IPS DF 4.7 (cell line): ENCODE results near the gene MYO1E.

Experiments
- DNase-seq: peaks from one replicate; pipeline ENCODE4 v3.0.0-alpha.2; 2013; ENCODE audit warnings: low spot score; ENCODE audit errors: extremely low read depth

MYO1E gene

DNA sequence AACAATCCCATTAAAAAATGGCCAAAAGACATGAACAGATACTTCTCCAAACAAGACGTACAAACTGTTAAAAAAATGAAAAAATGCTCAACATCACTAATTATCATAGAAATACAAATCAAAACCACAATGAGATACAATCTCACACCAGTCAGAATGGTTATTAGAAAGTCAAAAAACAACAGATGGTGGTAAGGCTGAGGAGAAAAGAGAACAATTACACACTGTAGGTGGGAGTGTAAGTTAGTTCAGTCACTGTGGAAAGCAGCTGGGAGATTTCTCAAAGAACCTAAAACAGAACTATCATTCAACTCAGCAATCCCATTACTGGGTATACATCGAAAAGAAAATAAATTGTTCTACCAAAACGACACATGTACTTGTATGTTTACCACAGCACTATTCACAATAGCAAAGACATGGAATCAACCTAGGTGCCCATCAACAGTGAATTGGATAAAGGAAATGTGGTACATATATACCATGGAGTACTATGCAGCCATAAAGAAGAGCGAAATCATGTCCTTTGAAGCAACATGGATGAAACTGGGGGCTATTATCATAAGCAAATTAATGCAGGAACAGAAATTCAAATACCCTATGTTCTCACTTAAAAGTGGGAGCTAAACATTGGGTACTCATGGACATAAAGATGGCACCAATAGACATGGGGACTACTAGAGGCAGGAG is 51.5 kb downstream of the MYO1E start:
- DNase-seq: no peak

DNA sequence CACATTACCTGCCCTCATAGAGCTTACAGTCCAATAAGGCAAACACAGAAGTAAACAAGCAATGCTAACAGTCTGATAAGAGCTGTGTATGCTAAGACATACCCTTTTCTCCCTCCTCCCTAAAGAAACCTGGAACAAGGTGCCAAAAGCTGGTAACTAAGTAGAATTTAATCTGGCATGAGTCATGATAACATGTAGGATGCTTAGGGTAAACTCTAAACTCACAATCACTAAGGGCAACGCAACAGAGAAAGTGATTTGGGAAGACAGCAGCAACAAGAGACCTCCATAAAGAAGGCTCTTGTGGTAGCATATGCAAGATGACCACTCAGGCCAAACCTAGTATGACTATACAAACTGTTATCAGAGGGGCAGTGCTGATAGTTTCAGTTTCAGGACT is 55.5 kb downstream of the MYO1E start:
- DNase-seq: no peak

DNA sequence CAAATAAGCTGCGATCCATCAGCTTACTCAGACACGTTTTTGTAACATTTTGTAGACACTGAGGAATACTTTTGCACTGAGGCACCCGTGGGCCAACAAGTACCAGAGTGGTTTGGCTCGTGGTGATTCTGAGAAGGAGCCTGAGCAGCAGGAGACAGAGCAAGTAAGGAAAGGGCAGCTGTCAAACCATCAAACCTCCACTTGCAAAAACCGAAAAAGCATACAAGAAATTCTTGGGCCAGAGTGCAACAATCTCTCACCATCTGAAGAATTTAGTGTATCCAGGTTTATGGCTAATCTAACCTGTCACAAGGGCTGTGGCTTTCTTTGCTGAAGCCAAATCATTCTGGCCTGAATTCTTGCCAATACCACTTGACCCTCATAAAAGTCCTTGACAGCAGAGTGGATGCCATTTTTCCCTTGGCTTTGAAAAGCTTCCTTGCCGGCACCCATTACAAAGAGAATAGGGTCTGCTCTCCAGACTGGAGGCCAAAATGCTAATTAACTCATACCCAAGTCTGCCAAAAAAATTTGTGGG is 56.7 kb downstream of the MYO1E start:
- no peak for DNase-seq

DNA sequence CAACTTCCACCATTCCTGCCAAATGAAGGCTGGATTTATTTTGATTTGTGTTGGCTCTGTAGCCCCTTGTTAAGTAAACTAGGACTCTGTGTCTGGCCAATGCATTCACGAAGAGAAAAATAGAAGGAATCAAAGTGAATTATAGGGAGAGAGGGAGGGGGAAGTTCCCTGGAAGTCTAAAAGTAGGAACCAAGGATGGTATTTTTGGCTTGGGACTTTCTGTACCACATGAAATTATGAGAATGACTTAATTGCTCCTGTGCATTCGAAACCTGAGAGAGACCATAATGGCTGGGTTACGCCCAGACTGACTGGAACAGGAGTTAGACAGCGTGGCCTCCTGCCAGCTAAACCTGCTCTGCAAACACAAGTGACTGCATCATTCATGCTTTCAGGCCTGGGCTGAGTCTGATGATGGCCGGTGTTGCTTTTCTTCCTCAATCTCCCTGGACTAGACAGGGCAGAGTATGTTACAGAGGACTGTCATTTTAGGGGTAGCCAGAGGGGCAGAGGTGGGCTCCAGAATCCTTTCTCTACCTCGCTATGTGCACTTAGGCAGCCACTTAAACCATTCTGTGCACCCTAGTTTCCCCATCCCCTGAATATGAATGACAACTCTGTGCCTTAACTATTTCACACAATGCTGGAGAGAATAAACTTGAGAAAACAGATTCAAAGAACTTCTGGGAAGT is 58.9 kb downstream of the MYO1E start:
- DNase-seq: no peak

DNA sequence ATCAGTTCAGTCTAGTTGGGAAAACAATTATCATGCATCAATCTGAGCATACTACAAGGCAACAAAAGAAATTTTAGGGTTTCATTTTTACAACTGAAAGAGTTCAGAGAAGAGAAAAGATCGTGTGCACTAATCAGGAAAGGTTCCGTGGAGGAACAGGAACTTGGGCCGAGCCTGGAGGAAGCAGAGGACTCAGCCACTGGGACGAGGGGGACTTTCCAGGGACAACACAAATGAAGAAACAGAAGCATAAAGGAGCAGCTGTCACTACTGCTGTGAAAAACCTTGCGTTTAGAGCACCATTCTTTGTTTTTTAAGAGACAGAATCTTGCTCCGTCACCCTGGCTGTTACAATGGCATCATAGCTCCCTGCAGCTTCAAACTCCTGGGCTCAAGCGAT is 60.5 kb downstream of the MYO1E start:
- no peak for DNase-seq

DNA sequence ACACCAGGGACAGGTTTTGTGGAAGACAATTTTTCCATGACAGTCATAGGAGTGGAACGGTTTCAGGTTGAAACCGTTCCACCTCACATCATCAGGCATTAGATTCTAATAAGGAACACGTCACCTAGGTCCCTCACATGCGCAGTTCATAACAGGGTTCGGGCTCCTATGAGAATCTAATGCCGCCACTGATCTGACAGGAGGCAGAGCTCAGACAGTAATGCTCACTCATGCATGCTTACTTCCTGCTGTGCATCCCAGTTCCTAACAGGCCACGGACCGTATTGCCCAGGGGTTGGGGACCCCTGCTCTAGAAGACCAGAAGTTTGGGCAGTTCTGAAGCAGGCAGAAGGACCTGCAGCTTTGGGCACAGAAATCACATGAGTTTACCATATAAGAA is 61.5 kb downstream of the MYO1E start:
- no peak for DNase-seq

DNA sequence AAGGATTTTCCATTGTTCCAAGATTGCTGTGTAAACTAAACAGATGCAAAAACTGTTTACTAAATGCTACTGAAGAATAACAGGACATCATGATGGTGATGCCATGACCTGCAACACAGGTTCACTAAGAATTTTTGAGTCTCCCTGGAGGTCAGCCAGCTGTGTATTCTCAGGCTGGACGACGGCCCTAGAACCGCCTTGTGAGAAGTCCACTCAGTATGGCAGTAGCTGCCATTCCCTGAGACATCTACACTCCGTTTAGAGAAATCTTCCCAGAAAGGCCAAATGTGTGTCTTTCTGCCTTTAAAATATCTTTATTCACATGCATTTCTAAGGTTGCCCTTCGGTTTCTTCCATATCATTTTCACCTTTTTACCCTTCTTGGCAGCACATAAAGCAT is 63.3 kb downstream of the MYO1E start:
- DNase-seq: no peak

DNA sequence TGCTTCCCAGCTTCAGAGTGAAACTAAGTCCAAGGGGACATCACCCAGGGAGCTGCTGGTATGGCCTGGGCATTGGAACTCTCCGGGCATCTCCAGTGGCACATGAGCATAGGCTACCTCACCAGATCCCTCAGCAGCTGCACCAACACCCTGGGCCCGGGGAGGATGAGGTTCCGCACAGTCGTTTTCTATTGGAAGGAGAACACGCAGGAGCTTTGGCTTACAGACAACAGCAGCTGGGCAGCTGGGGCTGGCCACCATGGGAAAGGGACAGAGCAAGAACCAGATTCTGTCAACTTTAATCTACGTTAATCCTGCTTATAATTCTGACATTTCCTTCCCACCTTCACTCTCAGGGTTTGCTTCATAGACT is 65.5 kb downstream of the MYO1E start:
- no peak for DNase-seq

DNA sequence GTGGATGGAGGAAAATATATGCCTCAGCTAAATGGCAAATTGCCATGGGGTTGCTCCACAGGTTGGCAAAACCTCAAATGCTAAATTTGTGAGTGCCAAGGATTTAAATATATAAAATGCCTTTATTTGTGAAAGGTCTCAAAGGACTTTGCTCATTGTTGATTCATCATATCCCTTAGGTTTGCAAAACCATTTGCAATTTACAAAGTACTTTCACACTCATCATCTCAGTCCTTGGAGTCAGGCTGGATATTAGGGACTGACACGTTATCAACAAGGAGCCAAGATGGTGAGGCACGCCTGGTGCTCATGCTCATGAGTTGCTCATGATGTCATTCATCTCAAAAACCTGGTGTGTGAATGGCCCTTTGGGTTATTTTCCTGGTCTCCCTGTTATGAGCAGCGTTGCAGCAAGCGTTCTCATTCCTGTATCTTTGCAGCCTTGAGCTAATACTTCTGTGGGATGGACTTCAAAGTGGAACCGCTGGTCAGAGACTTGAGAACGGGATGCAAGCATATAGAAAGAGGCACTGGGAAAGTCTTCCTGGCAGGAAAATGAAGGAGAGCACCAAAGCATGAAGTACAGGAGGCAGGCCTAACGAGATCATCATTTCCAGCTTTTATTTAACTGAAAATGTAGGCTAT is 66.0 kb downstream of the MYO1E start:
- DNase-seq: no peak

DNA sequence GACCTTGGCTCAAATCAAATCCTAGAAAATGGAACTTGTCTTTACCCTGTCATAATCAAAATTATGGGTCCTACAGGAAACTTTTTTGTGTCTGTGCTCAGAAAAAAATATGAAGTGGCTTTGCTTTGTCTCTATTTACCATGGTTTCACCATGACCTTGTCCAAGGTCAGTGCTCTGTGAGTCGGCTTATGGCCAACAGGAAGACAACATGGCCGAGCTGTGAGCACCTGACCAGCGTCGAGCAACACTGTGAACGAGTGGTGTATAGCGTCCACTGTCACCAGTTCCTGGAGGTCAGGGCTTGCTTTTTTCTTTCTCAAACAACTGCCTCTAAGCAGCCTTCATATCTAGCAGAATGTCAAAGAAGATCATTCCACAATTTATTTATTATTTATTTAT is 67.9 kb downstream of the MYO1E start:
- DNase-seq: no peak

DNA sequence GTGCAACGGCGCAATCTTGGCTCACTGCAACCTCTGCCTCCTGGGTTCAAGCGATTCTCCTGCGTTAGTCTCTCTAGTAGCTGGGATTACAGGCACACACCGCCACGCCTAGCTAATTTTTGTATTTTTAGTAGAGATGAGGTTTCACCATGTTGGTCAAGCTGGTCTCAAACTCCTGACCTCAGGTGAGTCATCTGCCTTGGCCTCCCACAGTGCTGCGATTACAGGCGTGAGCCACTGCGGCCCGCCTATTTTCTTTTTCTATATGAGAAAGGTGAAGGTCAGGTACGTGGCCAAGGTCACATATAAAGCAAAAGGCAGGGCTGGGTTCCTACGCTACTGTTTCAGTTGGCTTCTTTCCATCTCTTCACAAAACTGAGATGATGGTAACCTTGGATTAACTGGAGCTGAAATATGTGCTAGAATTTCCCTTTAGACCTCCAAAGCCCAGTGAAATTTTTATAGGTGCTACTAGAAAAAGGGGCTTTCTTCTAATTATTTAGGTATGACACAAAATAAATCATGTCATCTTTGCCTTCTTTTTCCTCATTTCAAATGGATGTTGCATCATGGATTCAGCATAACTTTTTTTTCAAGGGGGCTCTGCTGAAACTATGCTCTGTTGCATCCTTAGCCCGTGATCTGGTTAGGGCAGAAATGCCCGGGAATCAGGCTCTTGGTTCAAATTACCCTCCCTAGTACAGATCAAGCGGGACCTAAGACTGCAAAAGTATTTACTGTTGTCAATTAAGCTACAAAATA is 68.5 kb downstream of the MYO1E start:
- no peak for DNase-seq

DNA sequence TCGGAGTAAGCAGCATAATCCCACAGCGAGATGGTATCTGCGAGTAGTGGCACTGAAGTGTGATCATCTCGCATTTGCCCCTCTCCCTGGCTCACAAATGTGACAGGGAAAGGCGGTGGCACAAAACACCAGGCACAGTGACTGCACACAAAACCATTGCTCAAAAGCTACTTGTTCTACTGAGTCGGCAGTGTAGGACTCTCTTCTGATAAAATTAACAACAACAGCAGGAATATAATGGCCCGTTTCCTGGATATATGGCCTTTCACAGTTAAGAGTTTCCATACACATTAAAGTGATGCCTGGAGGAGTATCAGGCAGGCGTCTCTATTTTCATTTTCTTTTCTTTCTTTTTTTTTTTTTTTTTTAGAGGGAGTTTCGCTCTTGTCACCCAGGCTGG is 69.0 kb downstream of the MYO1E start:
- DNase-seq: no peak

DNA sequence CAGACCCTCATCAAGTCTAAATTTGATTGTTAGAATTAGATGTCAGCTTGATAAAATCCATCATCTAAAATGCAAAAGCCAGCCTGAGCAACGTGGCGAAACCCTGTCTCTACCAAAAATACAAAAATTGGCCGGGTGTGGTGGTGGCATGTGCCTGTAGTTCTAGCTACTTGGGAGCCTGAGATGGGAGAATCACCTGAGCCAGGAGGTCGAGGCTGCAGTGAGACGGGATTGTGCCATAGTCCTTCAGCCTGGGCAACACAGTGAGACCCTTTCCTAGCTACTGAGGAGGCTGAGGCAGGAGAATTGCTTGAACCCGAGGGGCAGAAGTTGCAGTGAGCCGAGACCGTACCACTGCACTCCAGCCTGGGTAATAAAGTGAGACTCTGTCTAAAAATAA is 69.5 kb downstream of the MYO1E start:
- no peak for DNase-seq

DNA sequence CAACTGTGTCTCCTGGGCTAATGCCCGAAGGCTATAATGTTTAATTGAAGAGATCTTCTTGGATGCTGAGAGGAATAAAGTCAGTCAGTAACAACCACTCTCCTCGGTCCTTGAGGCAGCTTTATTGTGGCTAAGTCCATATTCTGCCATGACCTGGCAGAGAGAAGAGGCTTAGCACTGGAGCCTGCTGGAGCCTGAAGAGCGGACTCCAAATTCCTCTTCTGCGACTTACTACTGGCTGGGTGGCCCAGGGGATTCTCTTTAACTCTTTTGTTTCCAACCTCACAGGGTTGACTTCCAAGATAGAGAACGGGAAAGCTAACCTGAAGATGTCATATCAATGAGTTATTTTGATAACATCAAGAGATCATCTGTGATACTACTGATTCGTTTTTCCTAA is 71.1 kb downstream of the MYO1E start:
- no peak for DNase-seq

DNA sequence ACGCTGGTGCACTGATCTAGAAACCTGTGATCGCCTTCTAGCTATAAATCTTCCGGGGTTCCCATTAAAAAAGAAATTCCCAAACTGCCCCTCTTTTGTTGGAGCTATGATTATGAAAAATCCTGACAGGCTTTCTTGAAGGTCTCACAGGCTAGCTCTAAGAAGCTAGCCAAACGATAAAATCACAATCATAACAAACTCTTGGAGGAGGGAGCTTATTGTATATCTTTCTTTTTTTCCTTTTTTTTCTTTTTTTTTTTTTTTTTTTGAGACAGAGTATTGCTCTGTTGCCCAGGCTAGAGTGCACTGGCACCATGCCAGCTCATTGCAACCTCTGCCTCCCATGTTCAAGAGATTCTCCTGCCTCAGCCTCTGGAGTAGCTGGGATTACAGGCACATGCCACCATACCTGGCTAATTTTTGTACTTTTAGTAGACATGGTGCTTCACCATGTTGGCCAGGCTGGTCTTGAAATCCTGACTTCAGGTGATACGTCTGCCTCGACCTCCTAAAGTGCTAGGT is 72.0 kb downstream of the MYO1E start:
- DNase-seq: no peak

DNA sequence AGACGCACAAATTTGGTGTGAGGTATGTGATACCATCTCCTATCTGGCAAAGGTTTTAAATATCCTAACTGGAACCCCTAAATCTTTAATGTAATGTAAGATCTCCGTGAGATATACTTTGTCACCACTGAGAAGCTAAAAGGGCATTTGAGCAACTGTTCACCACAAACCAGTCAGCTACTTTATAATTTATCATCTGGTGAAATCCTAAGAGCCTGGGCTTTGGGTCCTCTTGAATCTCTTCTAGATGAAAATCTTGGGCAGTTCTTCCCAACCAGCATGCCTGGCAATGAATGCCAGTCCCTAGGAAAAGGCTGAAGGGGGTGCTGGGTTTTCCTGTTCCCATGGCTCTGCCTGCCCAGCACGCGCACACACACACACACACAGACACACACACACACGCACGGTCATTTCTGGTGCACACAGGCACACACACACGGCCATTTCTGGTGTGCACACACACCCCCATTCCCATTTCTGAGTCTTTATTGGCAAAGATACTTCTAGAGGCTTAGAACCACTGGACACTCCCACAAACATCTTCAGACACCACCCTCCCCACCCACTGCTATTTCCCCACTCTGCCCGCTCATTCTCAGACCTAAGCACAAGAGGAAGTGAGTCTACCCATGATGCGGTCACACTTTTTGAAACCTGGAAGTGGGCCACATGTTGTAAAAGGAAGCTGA is 72.6 kb downstream of the MYO1E start:
- no peak for DNase-seq

DNA sequence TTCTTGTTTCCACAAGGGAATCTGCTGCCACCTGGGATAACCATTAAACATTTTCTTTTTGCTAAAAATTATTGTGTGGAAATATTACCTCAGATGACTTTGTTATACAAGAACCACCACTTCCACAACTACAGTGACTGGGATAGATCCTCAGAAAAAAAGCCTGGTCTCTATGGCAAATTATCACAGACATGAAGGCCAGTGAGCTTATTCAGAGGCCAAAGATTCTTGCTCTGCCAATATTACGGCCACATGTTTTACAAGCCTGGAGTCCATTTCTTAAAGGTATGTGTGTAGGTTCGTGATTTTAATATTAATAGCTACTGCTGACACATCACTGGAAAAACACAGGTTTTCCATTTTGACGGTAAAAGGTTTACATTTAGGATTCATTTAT is 73.8 kb downstream of the MYO1E start:
- DNase-seq: no peak

DNA sequence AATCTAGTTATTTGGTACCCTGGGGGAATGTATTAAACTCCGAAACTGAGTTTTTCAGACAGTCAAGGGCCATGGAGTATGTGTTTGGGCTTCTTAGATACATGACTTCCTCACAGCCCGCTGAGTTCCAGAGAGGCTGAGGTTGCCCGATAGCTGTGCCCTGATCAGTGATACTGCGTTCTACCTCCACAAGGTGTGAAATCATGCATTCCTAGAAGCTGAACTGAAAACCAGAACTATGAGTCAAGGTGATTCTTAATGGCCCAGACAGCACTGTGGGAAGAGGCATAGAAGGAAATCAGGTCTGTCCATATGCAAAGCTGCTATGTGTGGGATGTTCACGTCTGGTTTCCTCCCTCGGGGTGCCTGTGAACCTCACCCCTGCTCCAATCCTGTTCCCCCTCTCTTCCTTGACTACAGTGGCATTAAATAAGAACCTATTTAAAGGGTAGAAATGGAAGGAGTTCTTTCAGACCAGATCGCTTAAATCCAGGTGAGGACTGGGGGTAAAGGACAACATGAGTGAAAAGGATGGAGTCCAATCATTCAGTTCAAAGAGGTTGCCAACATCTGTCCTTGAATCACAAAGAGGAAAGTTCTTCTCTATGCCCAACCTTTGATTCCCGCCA is 74.3 kb downstream of the MYO1E start:
- no peak for DNase-seq

DNA sequence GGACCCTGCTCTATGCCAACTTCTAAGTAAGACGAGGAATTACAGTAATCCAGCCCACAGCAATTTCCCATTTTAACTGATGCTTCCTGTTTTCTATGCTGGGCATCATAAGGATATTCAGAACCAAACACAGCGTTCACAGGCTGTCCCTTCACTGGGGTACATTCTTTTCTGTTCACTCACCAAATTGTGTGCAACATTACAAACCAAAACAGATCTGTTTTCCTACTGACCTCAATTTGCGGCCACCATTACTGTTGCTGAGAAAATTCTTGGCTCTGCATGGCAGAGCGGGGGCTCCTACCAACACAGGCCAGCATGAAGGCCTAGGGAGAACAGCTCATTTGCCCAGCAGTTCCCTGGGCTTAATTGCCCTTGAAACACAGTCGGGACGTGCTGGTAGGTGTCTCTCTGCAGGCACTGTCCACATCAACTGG is 76.5 kb downstream of the MYO1E start:
- DNase-seq: no peak

DNA sequence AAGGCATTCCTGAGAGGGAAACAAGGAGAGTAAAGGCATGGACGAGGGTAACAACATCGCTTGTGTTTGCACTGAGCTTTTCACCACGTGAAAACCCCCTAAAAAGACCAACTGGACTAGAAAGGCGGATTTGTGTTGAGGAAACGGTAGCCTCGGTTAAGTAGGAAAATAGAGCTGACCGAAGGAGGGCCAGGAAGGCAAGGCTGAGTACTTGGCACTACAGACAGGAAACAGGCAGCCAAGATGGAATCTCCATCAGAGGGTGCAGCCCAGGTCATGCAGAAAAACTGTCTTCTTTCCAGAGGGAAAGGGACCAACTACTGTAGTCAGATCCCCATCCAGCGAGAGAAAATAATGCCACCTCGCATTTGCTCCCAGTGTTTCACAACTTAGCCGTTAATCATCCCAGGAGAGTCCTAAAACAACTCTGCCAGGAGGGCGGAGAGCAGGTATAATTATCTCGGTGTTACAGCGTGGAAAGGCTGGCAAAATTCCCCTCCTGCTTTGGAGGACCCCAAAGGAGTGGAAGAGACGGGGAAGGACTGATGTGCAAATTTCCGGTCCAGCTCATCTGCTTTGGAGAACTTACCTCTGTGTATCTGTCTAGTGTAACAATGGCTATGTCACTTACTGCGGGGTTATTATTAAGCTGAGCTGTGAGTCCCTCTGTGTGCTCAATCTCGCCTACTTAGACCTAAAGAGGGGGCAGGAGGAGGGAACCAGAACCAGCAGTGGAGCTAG is 77.2 kb downstream of the MYO1E start:
- no peak for DNase-seq
